GM19025 (cell line): ENCODE measurements around the gene ME3.
"Not testable (repeated sequence)": the region's sequence is repeated elsewhere in the genome, so short reads cannot be mapped to it uniquely, and the experiment has no call there.

Experiments used
- ATAC-seq: cut with Tn5 transposase; IDR thresholded peaks from one replicate; pipeline ENCODE4 v1.9.1; 2021; ENCODE audit warnings: mild to moderate bottlenecking, low read depth, moderate library complexity; ENCODE audit not compliant: unreplicated experiment

Gene ME3

DNA sequence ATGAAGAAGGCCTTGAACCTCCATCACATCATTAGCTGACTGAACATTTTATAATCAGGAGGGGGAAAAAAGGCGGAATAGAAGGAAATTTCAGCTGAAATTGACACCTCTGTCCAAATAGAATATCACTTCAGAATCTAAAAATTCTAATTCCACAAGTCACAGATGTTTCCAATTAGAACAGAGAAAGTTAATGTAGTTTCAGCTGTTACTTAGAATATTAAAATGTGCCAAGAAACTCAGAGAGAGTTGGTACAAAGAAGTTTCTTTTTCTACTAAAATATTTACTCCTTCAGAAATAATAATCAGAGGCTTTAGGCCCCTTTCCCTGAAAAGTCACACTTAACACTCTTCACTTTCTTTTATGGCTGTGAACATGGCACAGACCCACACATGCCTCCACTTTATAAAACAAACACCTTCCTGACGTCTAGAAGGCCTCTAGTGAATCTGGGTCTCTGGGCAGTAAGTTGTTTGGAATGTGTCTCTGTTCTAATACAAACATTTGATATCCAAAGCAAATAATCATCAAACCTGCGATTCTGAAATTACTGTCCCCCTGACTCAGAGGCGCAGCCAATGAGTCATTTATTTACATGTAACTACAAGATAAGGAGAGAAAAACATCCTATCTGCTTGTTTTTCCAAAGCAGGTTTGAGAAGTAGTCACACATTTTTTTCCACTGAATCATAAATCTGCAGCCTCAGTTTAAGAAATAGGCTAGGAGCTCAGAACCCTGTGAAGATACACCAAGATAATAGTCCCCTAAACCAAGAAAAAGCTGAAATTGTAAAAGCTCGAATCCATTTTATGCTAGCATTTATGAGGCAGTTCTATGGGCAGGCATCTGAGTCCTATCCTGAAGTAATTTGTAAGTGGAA is 148.4 kb downstream of the ME3 start:
- ATAC-seq = no peak

DNA sequence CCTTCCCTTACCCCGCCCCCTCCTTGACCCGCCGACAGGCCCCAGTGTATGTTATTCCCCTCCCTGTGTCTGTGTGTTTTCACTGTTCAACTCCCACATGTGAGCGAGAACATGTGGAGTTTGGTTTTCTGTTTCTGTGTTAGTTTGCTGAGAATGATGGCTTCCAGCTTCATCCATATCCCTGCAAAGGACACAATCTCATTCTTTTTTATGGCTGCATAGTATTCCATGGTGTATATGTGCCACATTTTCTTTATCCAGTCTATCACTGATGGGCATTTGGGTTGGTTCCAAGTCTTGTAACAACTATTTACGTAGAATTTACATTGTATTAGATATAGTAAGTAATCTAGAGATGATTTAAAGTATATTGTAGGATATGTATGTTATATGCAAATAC is 149.9 kb downstream of the ME3 start:
- not testable (repeated sequence) for ATAC-seq

DNA sequence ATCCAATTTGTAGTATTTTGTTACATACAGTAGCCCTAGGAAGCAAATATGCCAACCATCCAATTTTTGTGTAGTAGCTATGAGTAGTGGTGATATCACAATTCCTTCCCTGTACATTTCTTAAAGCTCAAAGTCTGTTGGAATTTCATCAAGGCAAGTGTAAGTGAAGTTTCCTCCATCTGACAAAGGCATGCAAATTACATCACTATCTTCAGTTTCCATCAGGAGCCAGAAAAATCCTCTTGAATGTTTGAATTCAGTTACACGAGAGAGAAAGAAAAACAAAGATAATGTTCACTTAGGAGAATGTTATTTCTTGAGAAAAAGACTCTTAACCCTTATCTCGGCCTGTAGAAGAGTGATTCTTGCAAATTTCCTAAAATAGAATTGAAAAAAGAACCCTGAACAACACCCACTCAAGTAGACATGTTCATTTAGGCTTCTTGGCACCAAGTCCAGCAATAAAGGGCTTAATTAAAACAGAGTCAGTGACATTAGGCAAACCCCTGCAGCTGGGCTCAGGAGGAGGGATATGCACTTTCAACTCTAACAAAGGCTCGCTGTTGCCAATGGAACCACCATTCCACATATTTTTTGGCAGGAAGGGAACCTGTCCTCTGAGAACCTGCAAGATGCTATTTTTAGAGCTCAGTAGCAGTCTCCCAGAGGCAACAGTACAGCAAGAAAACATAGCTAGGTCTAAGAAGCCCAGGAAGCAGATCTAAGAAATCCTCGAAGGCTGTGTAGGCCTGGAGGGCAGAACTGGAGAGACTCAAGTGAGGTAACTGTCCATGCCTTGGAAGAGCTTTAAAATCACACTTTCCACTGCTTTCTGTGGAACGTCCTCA is 153.1 kb downstream of the ME3 start:
- ATAC-seq = no peak

DNA sequence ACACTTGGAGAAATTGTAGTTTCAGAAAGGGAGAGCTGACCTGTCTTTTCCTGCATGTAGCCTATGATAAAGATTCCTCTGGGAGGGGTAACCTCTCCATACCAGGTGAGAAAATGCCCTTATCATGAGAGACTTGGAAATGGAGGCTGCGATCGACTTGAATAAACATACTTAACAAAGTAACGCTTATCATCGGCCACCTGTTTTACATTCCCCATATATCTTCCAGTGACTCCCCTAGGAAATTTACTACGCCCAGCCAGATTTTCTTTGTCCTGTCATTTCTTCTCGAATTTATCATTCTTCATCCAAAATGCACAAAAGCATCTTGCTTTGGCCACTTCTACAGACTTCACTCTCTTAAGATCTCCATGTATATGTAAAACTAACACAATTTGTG is 154.2 kb downstream of the ME3 start:
- ATAC-seq = no peak

DNA sequence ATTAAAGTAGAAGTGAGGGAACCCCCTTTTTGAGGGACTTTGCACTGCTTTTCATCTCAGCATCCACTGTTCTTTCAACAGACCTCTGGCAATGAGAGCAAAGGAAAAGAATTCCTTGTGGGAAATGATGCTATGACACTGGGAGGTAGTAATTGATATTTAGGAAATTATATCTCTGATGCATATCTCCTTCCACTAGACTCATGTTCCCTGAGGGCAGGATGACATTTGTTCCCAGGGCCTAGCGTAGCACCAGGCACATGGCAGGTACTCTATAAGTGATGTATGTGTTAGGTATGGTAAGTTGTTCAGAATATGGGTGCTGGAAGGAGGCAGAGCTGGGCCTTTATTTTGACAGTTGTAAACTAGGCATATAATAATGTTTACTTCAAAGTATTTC is 154.9 kb downstream of the ME3 start:
- no peak for ATAC-seq

DNA sequence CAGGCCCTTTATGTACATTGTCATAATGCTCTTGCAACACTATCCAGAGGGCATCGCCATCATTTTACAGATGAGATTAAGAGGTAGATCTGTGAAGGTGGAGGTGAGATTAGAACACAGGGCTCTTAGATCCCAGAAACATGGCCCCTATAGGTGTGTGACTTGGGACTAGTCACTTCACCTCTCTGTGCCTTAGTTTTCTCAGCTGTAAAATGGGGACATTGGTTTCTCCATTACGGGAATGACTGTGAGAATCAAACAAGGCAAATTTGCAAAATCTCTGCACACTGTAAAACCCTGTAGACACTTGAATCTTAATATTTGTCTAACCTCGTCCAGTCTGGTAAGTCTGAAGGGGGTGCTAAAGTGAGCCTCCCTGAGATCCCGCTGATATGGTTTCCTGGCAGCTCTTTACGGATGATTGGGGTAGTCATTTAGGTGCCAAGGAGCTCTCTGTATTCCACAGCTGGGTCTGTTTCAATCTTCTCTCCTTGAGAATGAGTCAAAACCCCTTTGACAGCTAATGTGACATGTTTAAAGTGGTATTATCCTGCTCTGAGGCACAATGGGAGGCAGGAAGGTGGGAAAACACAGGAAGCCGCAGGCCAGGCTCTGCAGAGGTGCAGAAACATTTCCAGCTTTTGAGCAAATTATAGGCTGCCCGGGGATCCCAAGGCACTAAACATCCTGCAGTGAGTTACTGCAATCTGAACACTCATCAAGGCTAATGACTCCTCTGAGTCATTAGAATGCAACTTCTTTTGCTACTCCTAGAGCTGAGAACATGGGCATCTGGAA is 156.9 kb downstream of the ME3 start:
- no peak for ATAC-seq

DNA sequence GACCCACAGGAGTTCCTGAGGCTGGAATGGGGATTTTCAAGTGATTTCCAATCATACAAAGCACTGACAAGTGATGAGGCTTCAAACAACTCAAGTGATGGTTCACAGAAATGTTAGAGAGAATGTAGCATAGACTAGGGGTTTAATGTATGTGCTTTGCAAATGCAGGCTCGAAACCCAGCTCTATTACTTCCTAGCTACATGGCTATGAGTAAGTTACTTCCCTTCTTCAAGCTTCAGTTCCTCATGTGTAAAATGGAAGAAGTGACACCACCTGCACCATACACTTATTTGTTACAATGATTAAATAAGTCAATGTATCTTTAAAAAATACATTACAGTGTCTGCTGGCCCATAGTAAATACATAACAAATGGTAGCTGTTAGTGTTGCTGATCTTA is 158.0 kb downstream of the ME3 start:
- ATAC-seq = no peak

DNA sequence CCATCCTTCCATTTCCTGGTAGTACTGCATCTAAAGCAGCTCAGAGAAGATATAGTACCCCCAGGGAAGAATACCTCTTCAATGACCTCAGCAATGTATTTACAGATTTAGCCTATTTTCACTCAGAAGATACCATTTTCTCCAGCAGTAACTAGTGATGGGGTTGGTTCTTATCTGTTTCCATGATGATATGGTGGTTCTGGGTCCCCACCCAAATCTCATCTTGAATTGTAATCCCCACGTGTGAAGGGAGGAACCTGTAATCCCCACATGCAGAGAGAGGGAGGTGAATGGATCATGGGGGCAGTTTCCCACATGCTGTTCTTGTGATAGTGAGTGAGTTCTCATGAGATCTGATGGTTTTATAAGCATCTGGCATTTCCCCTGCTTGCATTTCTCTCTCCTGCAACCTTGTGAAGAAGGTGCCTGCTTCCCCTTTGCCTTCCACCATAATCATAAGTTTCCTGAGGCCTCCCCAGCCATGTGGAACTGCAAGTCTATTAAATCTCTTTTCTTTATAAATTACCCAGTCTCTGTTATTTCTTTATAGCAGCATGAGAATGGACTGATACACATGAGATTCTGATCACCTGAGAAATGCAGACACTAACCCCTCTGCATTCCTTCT is 158.6 kb downstream of the ME3 start:
- ATAC-seq = no peak

DNA sequence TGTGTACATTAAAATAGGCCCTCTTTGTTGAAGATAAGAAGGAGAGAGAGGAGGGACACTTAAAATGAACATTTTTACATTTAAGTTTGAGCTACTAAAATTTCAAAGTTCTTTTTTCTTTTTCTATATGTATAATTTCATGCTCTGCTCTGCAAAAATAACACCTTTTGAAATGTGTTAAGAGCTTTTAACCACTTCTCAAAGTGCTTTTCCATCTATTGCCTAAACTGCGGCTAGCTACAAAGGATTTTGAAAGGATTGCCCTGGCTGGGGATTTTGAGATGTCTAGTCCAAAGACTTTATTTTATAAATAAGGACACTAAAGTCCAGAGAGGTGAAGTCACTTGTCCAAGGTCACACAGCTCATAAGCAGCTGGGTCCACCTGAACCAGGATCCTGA is 159.3 kb downstream of the ME3 start:
- no peak for ATAC-seq

DNA sequence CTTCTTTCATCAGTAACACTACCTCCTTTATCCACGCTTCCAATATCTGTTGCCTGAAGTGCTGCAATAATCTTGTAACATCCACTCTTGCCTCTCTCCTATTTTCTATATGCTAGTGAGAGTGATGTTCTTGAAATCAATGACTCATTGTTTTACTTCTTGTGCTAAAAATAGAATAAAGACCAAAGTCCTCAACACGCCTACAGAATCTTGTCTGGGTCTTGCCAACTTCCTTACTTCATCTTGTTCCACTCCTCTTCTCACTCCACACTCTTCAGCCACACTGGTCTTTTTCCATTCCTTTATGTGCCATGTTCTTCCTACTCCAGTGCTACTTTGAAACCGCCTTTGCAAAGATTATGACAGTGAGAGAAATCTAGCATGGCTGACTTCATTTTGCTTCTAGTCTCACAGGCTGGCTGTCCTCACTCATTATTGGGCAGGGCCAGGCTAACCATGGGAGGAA is 161.3 kb downstream of the ME3 start:
- peak; percentile 59 for ATAC-seq

DNA sequence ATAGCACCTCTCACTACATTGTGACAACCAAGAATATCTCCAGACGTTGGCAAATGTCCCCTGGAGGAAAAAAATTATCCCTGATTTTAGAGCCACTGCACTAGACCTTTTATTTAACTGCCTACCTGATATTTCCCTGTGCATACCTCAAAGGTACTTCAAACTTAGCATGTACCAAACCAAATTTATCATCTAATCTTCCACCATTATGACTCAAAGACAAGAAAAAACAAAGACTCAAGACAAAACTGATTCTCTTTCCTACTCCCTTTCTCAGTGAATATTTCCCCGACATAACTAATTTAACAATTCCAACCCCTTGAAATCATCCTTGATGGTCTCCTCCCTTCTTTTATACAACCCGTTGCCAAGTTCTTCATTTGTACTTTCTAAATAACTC is 161.7 kb downstream of the ME3 start:
- no peak for ATAC-seq

DNA sequence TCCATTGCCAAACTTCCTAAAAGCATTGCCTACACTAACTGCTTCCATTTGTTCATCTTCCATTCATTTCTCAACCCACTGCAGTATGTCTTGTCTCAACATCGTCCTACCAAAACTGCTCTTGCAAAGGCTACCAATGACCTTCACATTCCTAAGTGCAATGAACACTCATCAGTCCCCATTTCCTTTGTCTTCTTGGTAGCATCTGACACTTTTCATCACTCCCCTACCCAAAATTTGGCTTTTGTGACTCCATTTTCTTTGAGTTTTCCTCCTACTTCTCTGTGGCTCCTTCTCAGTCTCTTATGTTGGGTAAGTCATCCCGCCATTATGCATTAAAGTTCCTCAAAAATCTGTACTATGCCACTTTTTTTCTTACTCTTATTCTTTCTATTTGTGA is 162.3 kb downstream of the ME3 start:
- ATAC-seq = no peak

DNA sequence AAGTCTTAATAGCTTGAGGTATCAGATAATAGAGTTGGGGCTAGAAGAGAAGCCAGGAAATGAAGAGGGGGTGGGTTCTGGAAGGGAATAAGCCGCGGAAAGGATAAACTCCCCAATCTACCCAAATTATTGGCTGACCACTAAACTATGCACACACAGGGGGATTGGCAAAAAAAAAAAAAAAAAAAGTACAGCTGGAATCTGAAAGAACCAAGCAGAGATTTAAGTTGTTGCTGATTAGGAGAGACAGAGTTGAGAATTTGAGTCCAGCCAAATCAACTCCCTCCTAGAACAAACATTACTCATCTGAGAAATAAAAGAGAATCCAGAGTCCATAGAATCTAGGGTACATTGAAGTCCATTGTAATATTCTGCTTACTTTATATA is 162.8 kb downstream of the ME3 start:
- no peak for ATAC-seq

DNA sequence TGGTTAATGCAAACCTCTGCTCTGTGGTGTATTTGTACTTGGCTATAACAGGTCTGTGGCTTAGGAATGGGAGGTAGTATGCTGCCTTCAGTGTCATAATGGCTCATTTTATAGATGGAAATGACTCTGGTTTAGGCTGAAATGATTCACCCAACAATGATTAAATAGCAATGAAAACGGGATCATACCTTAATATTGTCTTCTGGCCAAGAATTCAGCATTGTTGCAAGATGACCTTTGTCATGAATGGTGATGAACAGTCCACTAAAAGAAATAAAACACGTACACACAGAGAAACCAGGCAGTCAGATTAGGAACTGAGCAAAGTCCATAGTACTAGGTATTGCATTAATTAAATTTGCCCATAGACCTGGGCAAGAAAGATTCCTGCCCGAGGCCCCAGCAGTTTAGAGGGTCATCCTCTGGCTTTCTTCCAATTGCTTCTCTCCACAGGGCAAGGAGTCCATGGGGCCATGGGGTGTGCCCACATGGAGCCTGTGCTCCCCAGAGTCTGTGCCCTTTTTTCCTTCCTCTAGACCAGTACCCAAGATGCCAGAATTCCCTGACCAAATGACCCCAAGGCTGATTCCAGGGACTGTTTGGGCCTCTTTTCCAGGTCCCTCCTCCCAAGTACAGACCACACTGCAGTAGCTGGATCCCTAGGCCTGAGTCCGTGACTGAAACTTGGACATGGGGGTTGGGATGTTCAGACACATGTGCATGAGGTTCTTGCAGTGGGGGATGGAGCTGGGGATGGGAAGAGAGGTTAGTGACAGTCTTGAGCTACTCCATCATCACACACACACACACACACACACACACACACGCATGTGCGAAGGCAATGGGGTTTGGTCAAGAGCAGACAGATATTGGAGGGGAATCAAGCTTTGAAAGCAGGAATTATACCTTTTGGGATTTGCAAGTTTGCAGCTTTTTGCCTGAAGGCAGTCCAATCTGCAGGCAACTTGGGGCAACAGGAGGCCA is 163.5 kb downstream of the ME3 start:
- ATAC-seq = no peak

DNA sequence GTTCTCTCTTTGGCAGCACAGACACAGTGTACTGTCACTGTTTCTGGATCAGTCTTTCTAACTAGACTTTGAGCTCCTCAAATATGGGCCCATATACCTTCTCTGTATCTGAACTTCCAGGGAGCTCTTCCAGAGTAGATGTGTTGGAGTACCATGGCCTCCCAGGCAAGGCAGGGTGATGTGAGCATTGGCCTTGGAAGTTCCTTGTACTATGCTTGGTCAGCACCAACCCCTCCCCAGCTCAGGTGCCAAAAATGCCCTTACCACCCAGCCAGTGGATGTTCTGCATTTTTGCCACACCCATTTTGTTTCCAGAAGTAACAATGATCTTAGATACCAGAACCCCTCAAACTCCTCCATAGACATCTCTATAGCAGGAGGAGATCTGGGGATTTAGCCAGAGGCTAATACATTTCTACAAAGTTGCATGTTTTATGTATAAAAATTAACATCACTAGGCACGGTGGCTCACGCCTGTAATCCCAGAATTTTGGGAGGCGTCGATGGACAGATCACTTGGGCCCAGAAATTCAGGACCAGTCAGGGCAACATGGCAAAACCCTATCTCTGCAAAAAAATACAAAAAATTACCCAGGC is 165.1 kb downstream of the ME3 start:
- no peak for ATAC-seq

DNA sequence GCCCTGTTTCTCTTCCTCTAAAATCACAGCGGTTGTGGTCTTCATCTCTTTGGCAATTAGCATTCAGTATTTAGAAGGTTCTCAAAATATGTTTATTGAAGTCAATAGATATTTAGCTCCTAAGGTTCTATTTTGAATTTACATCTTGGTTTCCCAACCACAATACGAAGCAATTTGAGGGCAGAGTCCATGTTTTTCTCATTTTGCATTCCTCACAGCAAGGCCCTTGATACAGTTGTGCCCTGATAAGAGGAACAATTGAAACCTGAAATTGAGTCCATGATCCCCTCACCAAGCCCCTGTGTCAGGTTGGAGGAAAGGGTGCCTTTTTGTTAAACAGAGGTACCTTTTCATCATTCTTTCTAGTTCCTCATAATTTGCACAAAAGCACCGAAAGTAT is 166.2 kb downstream of the ME3 start:
- ATAC-seq = no peak

DNA sequence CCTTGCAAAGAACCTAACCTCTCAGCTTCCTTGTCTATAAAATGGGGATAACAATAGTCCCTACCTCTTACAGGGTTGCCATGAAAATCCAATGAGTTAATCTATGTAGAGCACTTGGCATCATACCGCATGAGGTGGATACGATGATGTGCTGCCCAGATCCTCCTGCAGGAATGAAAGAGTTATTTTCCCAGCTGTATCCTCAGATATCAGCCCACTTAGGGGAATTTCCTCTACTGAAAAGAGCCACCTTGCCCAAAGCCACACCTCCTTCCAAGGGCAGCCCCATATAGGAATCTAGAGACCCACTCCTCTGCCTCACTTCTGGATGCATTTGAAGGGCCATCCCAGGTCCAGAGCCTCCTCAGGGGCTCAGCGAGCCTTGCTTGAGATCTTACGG is 169.3 kb downstream of the ME3 start:
- no peak for ATAC-seq

DNA sequence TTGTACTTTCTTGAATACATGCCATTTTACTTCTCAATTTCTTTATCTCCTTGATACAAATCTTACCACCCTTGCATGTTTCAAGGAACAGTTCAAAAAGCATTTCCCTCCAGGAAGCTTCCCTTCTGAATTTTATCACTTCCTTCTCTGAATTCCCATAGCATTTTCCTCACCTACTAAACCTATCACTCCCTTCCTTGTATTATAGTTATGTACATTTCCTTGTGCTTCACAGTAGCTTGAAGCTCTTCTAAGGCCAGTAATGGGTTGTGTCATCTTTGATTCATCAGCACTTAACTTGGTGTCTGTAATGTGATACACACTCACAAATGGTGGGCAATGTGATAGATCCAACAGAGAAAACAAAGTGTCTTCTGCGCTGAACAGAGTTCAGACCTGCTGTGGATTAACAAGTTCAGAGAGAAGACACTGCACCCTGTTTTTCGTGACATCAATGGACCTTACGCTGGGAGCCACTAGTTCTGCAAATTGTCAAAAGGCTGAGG is 170.2 kb downstream of the ME3 start:
- ATAC-seq = no peak
